Stimulated activated CD4-positive, alpha-beta T cell treated with anti-CD3 and anti-CD28 coated beads, Interleukin-2, amount 100 ng/mL, for 4 hours (primary cell): ENCODE data around the gene TNFRSF4.
"Not testable (repeated sequence)": the region's sequence is repeated elsewhere in the genome, so short reads cannot be mapped to it uniquely, and the experiment has no call there.

ENCODE experiments used
- DNase-seq: peaks from one replicate; pipeline ENCODE4 v3.0.0-alpha.2; 2020; ENCODE audit warnings: low read depth

Gene TNFRSF4

GRCh38 chr1:1182491-1183220 lies 31.3 kb downstream of the TNFRSF4 start:
- no peak for DNase-seq

GRCh38 chr1:1181938-1182410 lies 32.0 kb downstream of the TNFRSF4 start:
- DNase-seq = no peak

GRCh38 chr1:1181129-1181937 lies 32.6 kb downstream of the TNFRSF4 start:
- no peak for DNase-seq

GRCh38 chr1:1179983-1180861 lies 33.7 kb downstream of the TNFRSF4 start:
- no peak for DNase-seq

GRCh38 chr1:1179346-1179982 lies 34.5 kb downstream of the TNFRSF4 start:
- DNase-seq = no peak

GRCh38 chr1:1178794-1179331 lies 35.1 kb downstream of the TNFRSF4 start:
- no peak for DNase-seq

GRCh38 chr1:1177452-1178206 lies 36.3 kb downstream of the TNFRSF4 start:
- no peak for DNase-seq

- DNase-seq = no peak
Measured at GRCh38 chr1:1176931-1177330, 37.0 kb downstream of the TNFRSF4 start.

GRCh38 chr1:1176063-1176761 lies 37.7 kb downstream of the TNFRSF4 start:
- DNase-seq = not testable (repeated sequence)

GRCh38 chr1:1175221-1176062 lies 38.5 kb downstream of the TNFRSF4 start:
- DNase-seq = no peak

GRCh38 chr1:1173793-1174415 lies 40.0 kb downstream of the TNFRSF4 start, which contains the start of gene TTLL10:
Gene TTLL10, plus strand, starts transcription at chr1:1173880. Its CDS starts 5,336 bp downstream, at chr1:1179216.
- DNase-seq = peak; percentile 22

GRCh38 chr1:1173061-1173792 lies 40.7 kb downstream of the TNFRSF4 start:
- DNase-seq = no peak

- DNase-seq = no peak
Measured at GRCh38 chr1:1171546-1172340, 42.2 kb downstream of the TNFRSF4 start.

- DNase-seq = no peak
Measured at GRCh38 chr1:1171161-1171545, 42.8 kb downstream of the TNFRSF4 start.

- no peak for DNase-seq
Measured at GRCh38 chr1:1170215-1171091, 43.5 kb downstream of the TNFRSF4 start.
